ENCODE measurements around the gene NDUFB2.
A peak's percentile ranks its signal among the peaks of the same experiment; 100 is the strongest.

Gene NDUFB2

DNA sequence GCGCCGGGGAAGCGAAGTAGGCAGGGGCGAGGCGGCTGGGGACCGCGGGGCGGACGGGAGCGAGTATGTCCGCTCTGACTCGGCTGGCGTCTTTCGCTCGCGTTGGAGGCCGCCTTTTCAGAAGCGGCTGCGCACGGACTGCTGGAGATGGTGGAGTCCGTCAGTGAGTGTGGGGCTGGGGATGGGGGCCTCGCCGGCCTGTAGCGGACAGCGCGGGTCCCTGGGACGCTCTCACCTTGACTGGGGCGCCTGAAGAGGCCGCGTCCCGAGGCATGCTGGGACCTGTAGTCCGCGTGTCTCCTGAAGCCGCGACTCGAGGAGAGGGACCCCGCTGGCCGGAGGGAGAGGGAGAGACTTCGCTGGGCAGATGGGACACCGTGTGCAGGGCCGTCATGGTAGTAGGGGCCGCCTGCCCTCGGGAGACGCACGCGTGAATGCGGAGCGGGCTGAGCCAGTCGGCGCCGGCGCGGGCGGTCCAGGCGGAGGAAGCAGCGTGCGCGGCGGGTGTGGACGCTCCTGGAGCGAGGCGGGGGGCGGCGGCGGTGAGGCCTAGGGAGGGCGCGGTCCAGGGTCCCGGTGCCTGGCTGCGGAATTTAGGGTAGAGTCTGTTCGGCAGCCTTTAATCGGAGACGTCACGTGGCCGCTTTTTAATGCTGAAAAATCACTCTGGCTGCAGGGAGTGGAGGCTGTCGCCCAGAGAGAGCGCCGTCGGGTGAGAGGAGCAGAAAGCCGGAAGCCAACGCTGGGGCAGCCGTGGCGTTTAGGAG lies at the start of gene NDUFB2:
Gene NDUFB2 (plus strand): TSS at position 29 of the 767 bp plus-strand sequence. CDS start 37 bp downstream, at position 66.
- in situ Hi-C loops (cut with MboI; ENCODE audit: low pct_unique_long_range_greater_than_20kb, low sequenced_read_pairs, unreplicated experiment): no loop called here
- peak; percentile 89 for DNase-seq (ENCODE audit: low spot score)
- no peak for TF ChIP-seq CTCF (IDR thresholded peaks at IDR 0.05; ENCODE audit: extremely low read depth, insufficient read depth, missing control alignments)

GRCh38 chr7:140646931-140647647 lies 49.4 kb upstream of the NDUFB2 start:
- peak; percentile 55 for TF ChIP-seq CTCF (IDR thresholded peaks at IDR 0.05; ENCODE audit: extremely low read depth, insufficient read depth, missing control alignments)
- in situ Hi-C loops (cut with MboI; ENCODE audit: low pct_unique_long_range_greater_than_20kb, low sequenced_read_pairs, unreplicated experiment): no loop called here
- peak; percentile 67 for DNase-seq (ENCODE audit: low spot score)

GRCh38 chr7:140649556-140650205 lies 46.8 kb upstream of the NDUFB2 start:
- TF ChIP-seq CTCF (IDR thresholded peaks at IDR 0.05; ENCODE audit: extremely low read depth, insufficient read depth, missing control alignments): no peak
- in situ Hi-C loops (cut with MboI; ENCODE audit: low pct_unique_long_range_greater_than_20kb, low sequenced_read_pairs, unreplicated experiment): loop anchor here (10.0 kb wide), 1 partner anchor 125 kb away; no protein-coding TSS in a partner anchor
- DNase-seq (ENCODE audit: low spot score): no peak

- DNase-seq (ENCODE audit: low spot score): no peak
- no peak for TF ChIP-seq CTCF (IDR thresholded peaks at IDR 0.05; ENCODE audit: extremely low read depth, insufficient read depth, missing control alignments)
- in situ Hi-C loops (cut with MboI; ENCODE audit: low pct_unique_long_range_greater_than_20kb, low sequenced_read_pairs, unreplicated experiment): loop anchor here (10.0 kb wide), 1 partner anchor 126 kb away; no protein-coding TSS in a partner anchor
Measured at GRCh38 chr7:140650367-140650766, 46.1 kb upstream of the NDUFB2 start.

GRCh38 chr7:140653319-140654108 lies 43.0 kb upstream of the NDUFB2 start:
- in situ Hi-C loops (cut with MboI; ENCODE audit: low pct_unique_long_range_greater_than_20kb, low sequenced_read_pairs, unreplicated experiment): loop anchor here (10.0 kb wide), 1 partner anchor 129 kb away; no protein-coding TSS in a partner anchor
- peak; percentile 86 for TF ChIP-seq CTCF (IDR thresholded peaks at IDR 0.05; ENCODE audit: extremely low read depth, insufficient read depth, missing control alignments)
- DNase-seq (ENCODE audit: low spot score): no peak

GRCh38 chr7:140654109-140654387 lies 42.5 kb upstream of the NDUFB2 start:
- in situ Hi-C loops (cut with MboI; ENCODE audit: low pct_unique_long_range_greater_than_20kb, low sequenced_read_pairs, unreplicated experiment): loop anchor here (10.0 kb wide), 1 partner anchor 129 kb away; no protein-coding TSS in a partner anchor
- no peak for DNase-seq (ENCODE audit: low spot score)
- no peak for TF ChIP-seq CTCF (IDR thresholded peaks at IDR 0.05; ENCODE audit: extremely low read depth, insufficient read depth, missing control alignments)
